GM19324 (cell line): ENCODE measurements around the gene NAT9.

ENCODE experiments used
- ATAC-seq: cut with Tn5 transposase; IDR thresholded peaks from one replicate; pipeline ENCODE4 v1.9.1; 2021; ENCODE audit warnings: mild to moderate bottlenecking, moderate library complexity; ENCODE audit not compliant: unreplicated experiment, low FRiP score

NAT9 gene

GRCh38 chr17:74763565-74764387 is 12.4 kb downstream of the NAT9 start:
- no peak for ATAC-seq

- no peak for ATAC-seq
Measured at GRCh38 chr17:74761931-74762330, 14.2 kb downstream of the NAT9 start.

- ATAC-seq: no peak
Measured at GRCh38 chr17:74761419-74761818, 14.7 kb downstream of the NAT9 start.

GRCh38 chr17:74760404-74761105 is 15.6 kb downstream of the NAT9 start:
- no peak for ATAC-seq

GRCh38 chr17:74759941-74760340 is 16.2 kb downstream of the NAT9 start:
- ATAC-seq: no peak

GRCh38 chr17:74759243-74759801 is 16.8 kb downstream of the NAT9 start:
- no peak for ATAC-seq

GRCh38 chr17:74758848-74759168 is 17.3 kb downstream of the NAT9 start:
- no peak for ATAC-seq

- ATAC-seq: no peak
Measured at GRCh38 chr17:74757931-74758847, 18.0 kb downstream of the NAT9 start.

GRCh38 chr17:74757502-74757901 is 18.6 kb downstream of the NAT9 start:
- no peak for ATAC-seq

GRCh38 chr17:74756891-74757290 is 19.3 kb downstream of the NAT9 start:
- ATAC-seq: no peak

- no peak for ATAC-seq
Measured at GRCh38 chr17:74755533-74755932, 20.6 kb downstream of the NAT9 start.

- no peak for ATAC-seq
Measured at GRCh38 chr17:74754832-74755231, 21.3 kb downstream of the NAT9 start.

- ATAC-seq: no peak
Measured at GRCh38 chr17:74752822-74753401, 23.2 kb downstream of the NAT9 start.

- no peak for ATAC-seq
Measured at GRCh38 chr17:74752415-74752814, 23.7 kb downstream of the NAT9 start.

GRCh38 chr17:74750327-74751069 is 25.6 kb downstream of the NAT9 start:
- no peak for ATAC-seq

- no peak for ATAC-seq
Measured at GRCh38 chr17:74750039-74750326, 26.2 kb downstream of the NAT9 start.

GRCh38 chr17:74749279-74750038 is 26.7 kb downstream of the NAT9 start:
- peak; percentile 5 for ATAC-seq

GRCh38 chr17:74748529-74749278 is 27.4 kb downstream of the NAT9 start, which contains the start of gene NHERF1:
Gene NHERF1 (plus strand): TSS chr17:74748628. CDS start chr17:74748847, 219 bp downstream.
- ATAC-seq: peak; percentile 24

- peak; percentile 89 for ATAC-seq
Measured at GRCh38 chr17:74748279-74748528, 27.9 kb downstream of the NAT9 start.
